Activated CD8-positive, alpha-beta memory T cell treated with anti-CD3 and anti-CD28 coated beads for 36 hours (primary cell): Measurements from ENCODE around the gene SLC9A9. TPM values are rescaled to one million over a fixed set of nuclear protein-coding genes. Genes with fewer than 3 reads are reported as not detected.

Source experiments
- total RNA-seq, 2 experiments: library from RNA; stranded (reverse); gene quantifications; one replicate each; pipeline ENCODE4 v1.2.3, GENCODE V29; 2021

SLC9A9 gene
- total RNA-seq, 2 experiments from 2014 or later, result 1.0 TPM

Other genes with a start within 250 kb of the SLC9A9 start
- 10 to 100 TPM; 14.4 to 15.1 TPM for gene DIPK2A, start 123.4 kb upstream of the SLC9A9 start, total RNA-seq